ENCODE data around the gene NLRP13. TPM values are rescaled to one million over a fixed set of nuclear protein-coding genes. Genes with fewer than 3 reads are reported as not detected.
"Not testable (repeated sequence)": the region's sequence is repeated elsewhere in the genome, so short reads cannot be mapped to it uniquely, and the experiment has no call there.

NLRP13 gene
- total RNA-seq, 4 donors from 2014 or later = not detected

DNA sequence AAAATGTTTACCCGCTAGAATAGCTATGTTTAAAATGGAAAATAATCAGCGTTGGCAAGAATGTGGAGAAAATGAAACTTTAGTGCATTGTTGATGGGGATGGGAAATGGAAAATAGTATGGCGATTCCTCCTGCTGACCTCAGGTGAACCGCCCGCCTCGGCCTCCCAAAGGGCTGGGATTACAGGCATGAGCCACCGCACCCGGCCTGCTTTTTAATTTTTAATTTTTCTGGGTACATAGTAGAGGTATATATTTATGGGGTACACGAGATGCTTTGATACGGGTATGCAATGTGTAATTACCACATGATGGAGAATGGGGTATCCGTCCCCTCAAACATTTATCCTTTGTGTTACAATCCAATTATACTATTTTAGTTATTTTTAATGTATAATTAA is 8.2 kb upstream of the NLRP13 start:
- no peak for DNase-seq
- in situ Hi-C loops (cut with MboI; ENCODE audit: low pct_ligation_motif_present in 1 of 4, low pct_unique_long_range_greater_than_20kb in 1 of 4, low sequenced_read_pairs in 3 of 4) (no loop called here), intact Hi-C loops (cut with DNase I; ENCODE audit: low total_unique reads) (no loop called here)
- H3K4me3 ChIP-seq = no peak overlapping the region
- H3K27me3 ChIP-seq = no peaks in the 10 kb centered on the region
- H3K9me3 ChIP-seq = no peaks in the 10 kb centered on the region
- no peaks in the 10 kb centered on the region for H3K36me3 ChIP-seq
- TF ChIP-seq CTCF (IDR thresholded peaks at IDR 0.05) (no peak), POLR2AphosphoS5 (IDR thresholded peaks at IDR 0.05) (no peak), EP300 (IDR thresholded peaks at IDR 0.05; ENCODE audit: low read depth) (no peak), POLR2A (IDR thresholded peaks at IDR 0.05) (no peak)
- H3K4me1 ChIP-seq = no peaks in the 10 kb centered on the region
- no peak overlapping the region for H3K27ac ChIP-seq
- WGBS, 2 donors (ENCODE audit: low coverage in 1 of 2) = 91 to 92% methylated on average over 11 of the region's 11 CpGs

DNA sequence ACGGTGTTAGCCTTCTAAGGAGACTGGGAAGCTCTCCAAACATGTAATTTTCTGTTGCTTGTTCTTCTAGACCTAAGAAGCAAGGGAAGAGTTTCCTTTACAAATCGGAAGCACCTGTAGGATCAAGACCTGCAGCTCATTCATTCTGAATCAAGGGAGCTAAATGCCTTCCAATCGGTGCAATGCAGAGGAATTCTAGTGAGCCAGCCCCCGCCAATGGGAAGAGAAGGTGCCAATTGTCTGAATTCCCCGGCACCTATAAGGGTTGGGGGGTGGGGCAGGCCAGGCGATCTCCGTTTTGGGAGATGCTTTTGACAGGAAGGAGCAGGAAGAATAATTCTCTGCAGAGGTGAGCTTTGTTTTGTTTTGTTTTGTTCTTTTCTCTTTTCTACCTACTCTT is 7.1 kb upstream of the NLRP13 start:
- intact Hi-C loops (cut with DNase I; ENCODE audit: low total_unique reads) (no loop called here), in situ Hi-C loops (cut with MboI; ENCODE audit: low pct_ligation_motif_present in 1 of 4, low pct_unique_long_range_greater_than_20kb in 1 of 4, low sequenced_read_pairs in 3 of 4) (no loop called here)
- TF ChIP-seq POLR2AphosphoS5 (IDR thresholded peaks at IDR 0.05) = no peak
- TF ChIP-seq EP300 (IDR thresholded peaks at IDR 0.05; ENCODE audit: low read depth) = no peak
- TF ChIP-seq POLR2A (IDR thresholded peaks at IDR 0.05) = no peak
- no peak for TF ChIP-seq CTCF (IDR thresholded peaks at IDR 0.05)
- 69 to 81% methylated on average over 5 to 7 of the region's 7 CpGs for whole genome bisulfite sequencing, 2 donors (ENCODE audit: low coverage in 1 of 2)
- H3K27me3 ChIP-seq = no peaks in the 10 kb centered on the region
- no peak overlapping the region for H3K4me3 ChIP-seq
- H3K27ac ChIP-seq = no peak overlapping the region
- H3K9me3 ChIP-seq = no peaks in the 10 kb centered on the region
- DNase-seq = no peak
- H3K36me3 ChIP-seq = no peaks in the 10 kb centered on the region
- H3K4me1 ChIP-seq = no peaks in the 10 kb centered on the region

DNA sequence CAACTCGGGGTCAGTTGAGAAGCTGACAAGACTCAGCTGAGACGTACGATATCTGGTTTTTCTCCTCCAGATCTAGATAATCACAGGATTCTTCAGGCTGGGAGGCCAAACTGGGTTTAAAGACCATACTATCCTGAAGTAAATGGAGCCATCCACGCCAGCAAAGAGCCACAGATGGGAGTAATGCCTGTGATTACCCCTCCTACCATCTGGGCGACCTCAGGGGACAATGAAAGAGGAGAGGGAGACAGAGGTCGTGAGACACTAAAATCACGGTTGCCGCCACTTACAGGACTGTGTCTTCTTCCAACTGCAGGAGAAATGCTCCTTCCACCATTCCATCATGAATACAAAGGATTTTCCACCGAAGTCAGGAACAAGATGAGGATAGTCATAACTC is 3.1 kb upstream of the NLRP13 start:
- TF ChIP-seq POLR2A (IDR thresholded peaks at IDR 0.05) (no peak), POLR2AphosphoS5 (IDR thresholded peaks at IDR 0.05) (no peak), CTCF (IDR thresholded peaks at IDR 0.05) (no peak), EP300 (IDR thresholded peaks at IDR 0.05; ENCODE audit: low read depth) (no peak)
- intact Hi-C loops (cut with DNase I; ENCODE audit: low total_unique reads) (no loop called here), in situ Hi-C loops (cut with MboI; ENCODE audit: low pct_ligation_motif_present in 1 of 4, low pct_unique_long_range_greater_than_20kb in 1 of 4, low sequenced_read_pairs in 3 of 4) (no loop called here)

GRCh38 chr19:55930996-55931515 is 1.1 kb downstream of the NLRP13 start:
- in situ Hi-C loops (cut with MboI; ENCODE audit: low pct_ligation_motif_present in 1 of 4, low pct_unique_long_range_greater_than_20kb in 1 of 4, low sequenced_read_pairs in 3 of 4) (no loop called here), intact Hi-C loops (cut with DNase I; ENCODE audit: low total_unique reads) (no loop called here)
- Histone ChIP-seq H3K27ac (no peak overlapping the region), H3K36me3 (no peaks in the 10 kb centered on the region), H3K27me3 (no peaks in the 10 kb centered on the region), H3K4me3 (no peak overlapping the region), H3K4me1 (no peaks in the 10 kb centered on the region), H3K9me3 (no peaks in the 10 kb centered on the region)
- no peak for TF ChIP-seq CTCF (IDR thresholded peaks at IDR 0.05)
- no peak for TF ChIP-seq EP300 (IDR thresholded peaks at IDR 0.05; ENCODE audit: low read depth)
- no peak for TF ChIP-seq POLR2AphosphoS5 (IDR thresholded peaks at IDR 0.05)
- no peak for TF ChIP-seq POLR2A (IDR thresholded peaks at IDR 0.05)
- DNase-seq = no peak
- 76 to 80% methylated on average over 7 to 14 of the region's 14 CpGs for WGBS, 2 donors (ENCODE audit: low coverage in 1 of 2)

More for the DNA sequence above, 3.1 kb upstream of the NLRP13 start:
- H3K27me3 ChIP-seq = no peaks in the 10 kb centered on the region
- H3K27ac ChIP-seq = no peak overlapping the region
- DNase-seq = no peak
- H3K9me3 ChIP-seq = no peaks in the 10 kb centered on the region
- no peaks in the 10 kb centered on the region for H3K4me1 ChIP-seq
- H3K36me3 ChIP-seq = no peaks in the 10 kb centered on the region
- WGBS, 2 donors (ENCODE audit: low coverage in 1 of 2) = 77 to 100% methylated on average over 1 to 9 of the region's 9 CpGs
- no peak overlapping the region for H3K4me3 ChIP-seq

- intact Hi-C loops (cut with DNase I; ENCODE audit: low total_unique reads); H3K9me3 ChIP-seq; H3K4me1 ChIP-seq; H3K27me3 ChIP-seq; in situ Hi-C loops (cut with MboI; ENCODE audit: low pct_ligation_motif_present in 1 of 4, low pct_unique_long_range_greater_than_20kb in 1 of 4, low sequenced_read_pairs in 3 of 4); DNase-seq; H3K27ac ChIP-seq; H3K4me3 ChIP-seq; H3K36me3 ChIP-seq: not testable (repeated sequence)
- WGBS, 2 donors (ENCODE audit: low coverage in 1 of 2) = 91 to 100% methylated on average over 4 to 5 of the region's 5 CpGs
Observed at GRCh38 chr19:55929258-55929657, 2.9 kb downstream of the NLRP13 start.

All from transverse colon (tissue), 4 donors.